Measurements from ENCODE around the gene C20orf173.

- TF ChIP-seq, protein P1, sequence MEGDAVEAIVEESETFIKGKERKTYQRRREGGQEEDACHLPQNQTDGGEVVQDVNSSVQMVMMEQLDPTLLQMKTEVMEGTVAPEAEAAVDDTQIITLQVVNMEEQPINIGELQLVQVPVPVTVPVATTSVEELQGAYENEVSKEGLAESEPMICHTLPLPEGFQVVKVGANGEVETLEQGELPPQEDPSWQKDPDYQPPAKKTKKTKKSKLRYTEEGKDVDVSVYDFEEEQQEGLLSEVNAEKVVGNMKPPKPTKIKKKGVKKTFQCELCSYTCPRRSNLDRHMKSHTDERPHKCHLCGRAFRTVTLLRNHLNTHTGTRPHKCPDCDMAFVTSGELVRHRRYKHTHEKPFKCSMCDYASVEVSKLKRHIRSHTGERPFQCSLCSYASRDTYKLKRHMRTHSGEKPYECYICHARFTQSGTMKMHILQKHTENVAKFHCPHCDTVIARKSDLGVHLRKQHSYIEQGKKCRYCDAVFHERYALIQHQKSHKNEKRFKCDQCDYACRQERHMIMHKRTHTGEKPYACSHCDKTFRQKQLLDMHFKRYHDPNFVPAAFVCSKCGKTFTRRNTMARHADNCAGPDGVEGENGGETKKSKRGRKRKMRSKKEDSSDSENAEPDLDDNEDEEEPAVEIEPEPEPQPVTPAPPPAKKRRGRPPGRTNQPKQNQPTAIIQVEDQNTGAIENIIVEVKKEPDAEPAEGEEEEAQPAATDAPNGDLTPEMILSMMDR (IDR thresholded peaks at IDR 0.05) = no peak
- no peak for TF ChIP-seq POLR2A (IDR thresholded peaks at IDR 0.05)
Observed at GRCh38 chr20:35487479-35487878, 42.0 kb downstream of the C20orf173 start.

Measured in heart left ventricle (tissue), 13 donors.